HG03135 (cell line): ENCODE measurements around the gene ZNF595.
"Not testable (repeated sequence)": the region's sequence is repeated elsewhere in the genome, so short reads cannot be mapped to it uniquely, and the experiment has no call there.

Experiments used
- ATAC-seq: cut with Tn5 transposase; IDR thresholded peaks from one replicate; pipeline ENCODE4 v1.9.1; 2021; ENCODE audit warnings: mild to moderate bottlenecking, moderate library complexity; ENCODE audit not compliant: unreplicated experiment

Gene ZNF595

DNA sequence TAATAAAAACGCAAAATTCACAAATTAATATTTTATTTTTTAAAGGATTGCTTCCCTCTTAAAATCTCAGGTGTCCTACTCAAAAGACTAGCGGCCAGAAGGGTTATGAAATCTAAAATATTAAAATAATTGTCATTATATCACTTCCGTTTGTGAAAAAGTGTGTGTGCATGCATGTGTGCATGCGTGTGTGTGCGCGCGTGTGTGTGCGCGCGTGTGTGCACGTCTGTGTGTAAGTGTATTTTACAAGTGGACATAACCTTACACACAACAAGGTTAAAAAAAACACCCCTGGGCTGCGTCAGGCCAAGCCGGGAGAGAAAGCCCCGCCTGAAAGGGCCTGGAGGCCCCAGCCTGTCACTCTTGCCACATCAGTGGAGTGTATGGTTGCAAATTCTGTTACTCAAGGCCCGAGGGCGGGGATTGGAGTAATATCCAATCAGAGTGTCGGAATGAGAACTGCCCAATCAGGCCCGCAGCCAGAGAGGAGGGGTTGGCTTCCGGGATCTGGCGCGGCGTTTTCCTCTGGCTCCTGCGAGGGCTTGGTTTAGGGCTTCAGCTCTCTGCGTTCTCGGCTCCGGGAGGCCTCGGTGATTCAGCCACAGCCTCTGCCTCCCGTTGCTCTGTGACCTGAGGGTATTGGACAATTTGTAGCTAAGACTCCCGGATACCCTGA lies at the start of gene ZNF595:
TSS of gene ZNF595 (plus strand) at position 518 of the 676 bp plus-strand sequence. CDS start 168 bp downstream, outside the sequence.
- not testable (repeated sequence) for ATAC-seq

DNA sequence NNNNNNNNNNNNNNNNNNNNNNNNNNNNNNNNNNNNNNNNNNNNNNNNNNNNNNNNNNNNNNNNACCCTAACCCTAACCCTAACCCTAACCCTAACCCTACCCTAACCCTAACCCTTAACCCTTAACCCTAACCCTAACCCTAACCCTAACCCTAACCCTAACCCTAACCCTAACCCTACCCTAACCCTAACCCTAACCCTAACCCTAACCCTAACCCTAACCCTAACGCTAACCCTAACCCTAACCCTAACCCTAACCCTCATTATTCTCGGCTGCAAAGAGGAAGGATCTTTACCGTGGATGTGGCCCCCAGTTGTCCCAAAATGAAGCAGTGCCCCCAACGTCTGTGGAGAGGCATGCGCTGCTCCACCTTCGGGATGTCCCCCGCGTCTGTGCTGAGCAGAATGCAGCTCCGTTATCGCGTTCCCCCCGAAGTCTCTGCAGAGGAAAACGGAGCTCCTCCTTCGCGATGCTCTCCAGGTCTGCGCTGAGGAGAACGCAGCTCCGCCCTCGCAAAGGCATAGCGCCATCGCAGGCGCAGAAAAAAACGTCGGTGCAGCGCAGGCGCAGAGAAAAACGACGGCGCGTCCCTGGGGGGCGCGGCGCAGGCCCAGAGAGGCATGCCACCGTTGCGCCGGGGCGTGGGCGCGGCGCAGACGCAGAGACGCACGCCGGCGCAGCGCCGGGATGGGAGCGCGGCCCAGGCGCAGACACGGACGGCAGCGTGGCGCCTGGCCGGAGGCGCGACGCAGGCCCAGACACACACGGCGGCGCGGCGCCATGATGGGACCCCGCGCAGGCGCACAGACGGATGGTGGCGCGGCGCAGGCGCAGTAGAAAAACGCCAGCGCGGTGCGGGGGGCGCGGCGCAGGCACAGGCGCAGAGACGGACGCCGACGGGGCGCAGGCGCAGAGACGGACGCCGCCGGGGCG lies 42.9 kb upstream of the ZNF595 start:
- not testable (repeated sequence) for ATAC-seq

DNA sequence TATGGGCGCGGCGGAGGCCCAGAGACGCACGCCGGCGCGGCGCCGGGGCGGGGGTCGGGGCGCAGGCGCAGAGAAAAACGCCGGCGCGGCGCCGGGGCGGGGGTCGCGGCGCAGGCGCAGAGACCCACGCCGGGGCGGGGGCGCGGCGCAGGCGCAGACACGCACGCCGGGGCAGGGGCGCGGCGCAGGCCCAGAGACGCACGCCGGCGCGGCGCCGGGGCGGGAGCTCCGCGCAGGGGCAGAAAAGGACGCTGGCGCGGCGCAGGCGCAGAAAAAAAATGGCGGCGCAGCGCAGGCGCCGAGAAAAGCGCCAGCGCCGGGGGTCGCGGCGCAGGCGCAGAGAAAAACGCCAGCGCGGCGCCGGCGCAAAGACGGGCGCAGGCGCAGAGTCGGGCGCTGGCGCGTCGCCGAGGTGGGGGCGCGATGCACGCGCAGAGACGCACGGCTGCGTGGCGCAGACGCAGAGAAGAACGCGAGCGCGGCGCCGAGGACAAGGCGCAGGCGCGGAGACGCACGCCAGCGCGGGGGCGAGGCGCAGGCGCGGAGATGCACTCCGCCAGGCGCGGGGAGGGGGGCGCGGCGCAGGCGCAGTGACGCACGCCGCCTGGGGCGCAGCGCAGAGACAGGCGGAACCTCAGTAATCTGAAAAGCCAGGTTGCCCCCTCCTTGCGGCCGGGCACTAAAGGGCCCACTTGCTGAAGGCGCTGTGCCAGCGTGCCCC lies 41.9 kb upstream of the ZNF595 start:
- ATAC-seq: not testable (repeated sequence)

DNA sequence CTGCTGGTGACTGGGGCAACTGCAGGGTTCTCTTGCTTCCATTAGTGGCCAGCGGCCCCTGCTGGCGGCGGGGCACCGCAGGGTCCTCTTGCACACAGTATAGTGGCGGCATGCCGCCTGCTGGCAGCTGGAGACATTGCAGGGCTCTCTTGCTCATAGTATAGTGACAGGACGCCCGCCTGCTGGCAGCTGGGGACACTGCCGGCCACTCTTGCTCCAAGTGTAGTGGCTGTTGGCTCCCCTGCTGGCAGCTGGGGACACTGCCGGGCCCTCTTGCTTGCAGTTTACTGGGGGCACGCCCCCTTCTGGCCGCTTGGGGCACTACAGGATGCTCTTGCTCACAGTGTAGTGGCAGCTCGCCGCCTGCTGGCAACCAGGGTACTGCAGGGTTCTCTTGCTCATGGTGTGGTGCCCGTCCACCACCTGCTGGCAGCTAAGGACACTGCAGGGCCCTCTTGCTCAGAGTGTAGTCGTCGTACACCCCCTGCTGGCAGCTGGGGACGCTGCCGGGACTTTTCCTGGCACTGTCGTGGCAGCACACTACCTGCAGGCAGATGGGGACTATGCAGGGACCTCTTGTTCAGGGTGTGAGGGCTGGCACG lies 41.2 kb upstream of the ZNF595 start:
- ATAC-seq: peak; percentile 80

DNA sequence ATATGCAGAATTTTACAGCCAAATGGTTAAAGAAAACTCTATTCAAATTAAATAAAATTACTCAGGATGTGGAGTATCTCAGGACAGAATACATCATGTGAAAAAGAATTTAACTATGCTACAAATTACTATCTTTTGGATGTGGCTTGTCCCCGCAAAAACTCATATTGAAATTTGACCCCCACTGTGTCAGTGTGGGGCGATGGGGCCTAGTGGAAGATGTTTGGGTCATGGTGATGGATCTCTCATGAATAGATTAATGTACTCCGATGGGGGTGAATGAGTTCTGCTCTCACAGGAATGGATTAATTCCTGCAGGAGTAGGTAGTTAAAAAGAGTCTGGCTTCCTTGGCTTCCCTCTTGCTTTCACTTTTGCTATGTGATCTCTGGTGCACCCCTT lies 35.0 kb upstream of the ZNF595 start:
- ATAC-seq: not testable (repeated sequence)

DNA sequence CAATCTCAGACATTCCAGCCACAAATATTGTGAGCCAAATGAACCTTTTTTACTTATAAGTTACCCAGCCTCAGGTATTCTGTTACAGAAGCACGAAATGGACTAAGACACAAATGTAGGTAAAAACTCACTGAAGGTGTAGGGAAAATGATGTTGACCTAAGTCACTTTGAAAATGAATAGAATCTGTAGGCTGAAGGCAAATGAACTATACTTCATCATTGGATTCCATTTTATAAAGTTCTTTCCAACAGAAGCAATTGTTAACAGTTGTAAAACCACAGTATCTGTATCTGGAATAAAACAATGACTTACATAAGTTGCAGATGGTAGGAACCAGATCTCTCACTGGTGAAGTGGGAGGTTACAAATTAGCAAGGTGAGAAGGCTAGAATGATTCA lies 34.5 kb upstream of the ZNF595 start:
- ATAC-seq: not testable (repeated sequence)

DNA sequence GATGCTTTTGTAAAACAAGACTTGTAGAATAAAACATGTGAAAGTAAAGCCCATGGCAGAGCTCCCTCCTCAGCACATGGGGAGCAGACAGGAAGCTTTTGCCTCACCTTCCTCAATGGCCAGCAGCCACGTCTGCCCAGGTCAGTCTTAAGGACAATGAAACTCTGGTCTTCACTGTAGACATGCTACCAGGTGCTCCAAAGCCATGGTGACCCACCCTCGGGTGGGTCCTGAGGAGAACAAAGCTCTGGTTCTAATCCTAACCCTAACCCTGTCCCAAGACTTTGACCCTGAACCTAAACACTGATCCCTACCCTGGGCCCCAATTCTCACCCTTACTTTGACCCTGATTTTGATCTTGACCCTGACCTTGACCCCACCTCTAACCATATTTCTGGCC lies 30.2 kb upstream of the ZNF595 start:
- not testable (repeated sequence) for ATAC-seq

GRCh38 chr4:24359-24758 lies 28.8 kb upstream of the ZNF595 start:
- ATAC-seq: not testable (repeated sequence)

GRCh38 chr4:27501-27900 lies 25.6 kb upstream of the ZNF595 start:
- ATAC-seq: not testable (repeated sequence)

DNA sequence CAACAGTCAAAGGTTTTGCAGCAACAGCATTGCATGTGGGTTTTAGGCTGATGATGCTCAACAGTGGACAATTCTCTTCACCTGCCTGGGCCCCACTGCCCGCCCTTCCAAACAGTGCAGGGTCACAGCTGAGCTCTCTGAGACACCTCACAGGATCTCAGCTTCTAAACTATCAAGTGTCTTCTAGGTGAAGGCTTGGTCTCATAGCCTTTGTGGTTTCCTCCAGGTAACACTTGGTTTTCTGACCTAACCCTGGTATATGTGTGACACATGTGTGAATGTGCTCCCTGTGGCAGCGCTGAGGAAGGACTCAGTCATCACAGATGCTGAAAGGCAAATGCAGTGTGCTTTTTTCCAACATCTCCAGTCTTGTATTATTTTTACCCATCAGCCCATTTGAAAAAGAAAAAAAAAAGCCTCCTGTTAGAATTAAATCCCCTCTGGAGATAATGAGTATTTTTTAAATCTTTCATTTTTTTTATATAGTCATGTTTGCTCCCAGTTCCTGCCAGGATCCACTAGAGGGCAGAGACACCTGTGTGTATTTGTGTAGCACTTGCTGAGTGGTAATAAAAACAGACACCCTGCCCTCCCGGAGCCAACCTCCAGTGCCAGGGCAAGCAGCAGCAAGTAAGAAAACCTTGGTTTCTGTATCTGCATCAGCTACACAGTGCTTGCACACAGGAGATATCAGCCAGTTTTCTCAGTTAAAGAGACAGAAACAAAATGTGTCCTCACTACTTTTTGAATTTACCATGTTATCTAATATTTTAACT lies 24.2 kb upstream of the ZNF595 start:
- not testable (repeated sequence) for ATAC-seq

DNA sequence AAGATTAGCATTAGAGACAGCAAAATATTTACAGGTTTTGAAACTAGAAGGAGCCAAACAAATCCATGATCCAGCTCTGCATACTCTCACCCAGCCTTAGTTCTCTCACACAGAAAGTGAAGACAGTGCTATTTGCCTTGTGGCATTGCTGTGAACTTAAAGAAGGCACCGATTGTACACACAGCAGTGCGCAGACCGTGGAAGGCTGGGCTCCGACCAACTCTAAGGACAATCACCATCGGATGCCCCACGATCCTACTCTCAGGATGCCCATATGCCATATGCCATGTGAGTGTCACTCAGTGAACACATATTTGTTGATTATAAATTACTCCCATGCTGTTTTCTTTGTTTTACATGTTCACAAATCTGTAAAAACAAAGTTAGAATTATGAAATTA lies 19.8 kb upstream of the ZNF595 start:
- not testable (repeated sequence) for ATAC-seq

DNA sequence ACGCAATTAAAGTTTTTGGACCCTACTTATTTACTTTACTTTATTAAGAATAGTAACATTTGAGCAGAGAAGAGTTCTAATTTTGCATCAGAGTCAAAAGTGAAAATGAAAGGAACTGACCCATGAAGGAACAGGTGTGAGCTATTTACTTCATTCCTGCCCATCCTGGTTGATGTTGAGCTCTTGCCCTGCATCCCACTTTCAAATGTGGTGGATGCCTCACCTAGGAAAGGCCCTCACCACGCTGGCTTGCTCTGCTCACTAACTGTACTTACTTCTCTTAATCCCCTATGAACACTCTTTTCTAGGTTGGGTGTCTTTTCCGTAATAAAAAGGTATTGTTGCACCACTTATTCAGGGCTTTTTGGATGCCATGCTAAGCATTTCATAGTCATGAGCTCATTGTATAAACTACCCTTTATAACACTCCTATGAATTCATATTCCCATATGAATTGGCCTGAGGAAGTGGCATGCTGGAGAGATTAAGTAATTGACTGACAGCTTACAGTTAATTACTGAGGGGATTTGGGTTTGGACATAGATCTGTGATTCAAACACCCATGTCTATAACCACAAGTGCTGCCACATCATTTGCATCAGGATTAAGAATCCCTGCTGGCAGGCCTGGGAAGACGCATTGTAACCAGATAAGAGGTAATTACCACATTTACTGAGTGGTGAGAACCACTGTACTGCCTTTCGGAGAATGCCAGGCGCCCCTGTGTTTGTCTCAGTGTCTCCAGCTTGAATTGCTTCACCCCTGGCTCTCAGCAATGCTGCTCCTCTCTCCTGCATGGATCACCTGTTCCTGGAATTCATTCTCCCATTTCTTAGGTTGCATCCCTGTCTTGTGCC lies 16.3 kb upstream of the ZNF595 start:
- ATAC-seq: not testable (repeated sequence)

DNA sequence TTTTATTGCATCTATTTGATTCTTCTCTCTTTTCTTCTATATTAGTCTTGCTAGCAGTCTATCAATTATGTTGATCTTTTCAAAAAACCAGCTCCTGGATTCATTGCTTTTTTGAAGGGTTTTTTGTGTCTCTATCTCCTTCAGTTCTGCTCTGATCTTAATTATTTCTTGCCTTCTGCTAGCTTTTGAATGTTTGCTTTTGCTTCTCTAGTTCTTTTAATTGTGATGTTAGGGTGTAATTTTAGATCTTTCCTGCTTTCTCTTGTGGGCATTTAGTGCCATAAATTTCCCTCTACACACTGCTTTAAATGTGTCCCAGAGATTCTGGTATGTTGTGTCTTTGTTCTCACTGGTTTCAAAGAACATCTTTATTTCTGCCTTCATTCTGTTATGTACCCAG lies 14.9 kb upstream of the ZNF595 start:
- not testable (repeated sequence) for ATAC-seq

DNA sequence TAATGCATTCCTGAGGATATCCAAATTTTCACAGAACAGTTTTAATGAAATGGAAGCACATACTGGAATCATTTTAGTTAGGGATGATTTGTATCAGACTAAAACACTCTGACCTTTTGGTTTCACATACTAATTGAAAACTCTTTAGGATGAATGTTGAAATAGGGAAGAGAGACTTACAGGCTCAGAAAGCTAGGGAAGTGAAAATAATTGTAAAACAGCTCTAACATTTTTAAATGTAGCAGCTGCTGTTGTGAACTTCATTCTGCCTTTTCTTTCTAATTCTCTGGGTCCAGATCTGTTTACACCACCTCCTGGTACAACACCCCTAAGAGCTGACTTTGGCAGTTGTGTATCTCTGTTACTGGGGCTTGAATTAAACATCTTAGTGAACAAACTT lies 9.7 kb upstream of the ZNF595 start:
- not testable (repeated sequence) for ATAC-seq

DNA sequence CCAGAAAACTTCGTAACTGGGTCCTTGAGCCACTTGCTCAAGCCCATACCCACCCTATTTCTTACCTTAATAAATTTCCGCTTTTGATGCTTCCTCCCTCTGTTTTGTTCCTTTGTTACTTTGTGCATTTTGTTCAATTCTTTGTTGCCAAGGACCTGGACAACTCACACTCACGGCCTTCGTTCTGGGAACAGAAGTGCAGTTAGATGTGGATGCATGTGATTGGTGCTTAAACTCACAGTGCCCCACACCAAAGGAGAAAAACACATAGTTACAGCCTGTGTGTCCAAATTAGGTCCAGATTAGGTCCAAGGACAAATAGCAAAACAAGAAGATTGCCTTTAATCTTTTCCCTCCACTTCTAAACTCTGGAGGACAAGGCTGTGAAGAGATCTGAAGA lies 1.9 kb upstream of the ZNF595 start:
- ATAC-seq: peak; percentile 18

DNA sequence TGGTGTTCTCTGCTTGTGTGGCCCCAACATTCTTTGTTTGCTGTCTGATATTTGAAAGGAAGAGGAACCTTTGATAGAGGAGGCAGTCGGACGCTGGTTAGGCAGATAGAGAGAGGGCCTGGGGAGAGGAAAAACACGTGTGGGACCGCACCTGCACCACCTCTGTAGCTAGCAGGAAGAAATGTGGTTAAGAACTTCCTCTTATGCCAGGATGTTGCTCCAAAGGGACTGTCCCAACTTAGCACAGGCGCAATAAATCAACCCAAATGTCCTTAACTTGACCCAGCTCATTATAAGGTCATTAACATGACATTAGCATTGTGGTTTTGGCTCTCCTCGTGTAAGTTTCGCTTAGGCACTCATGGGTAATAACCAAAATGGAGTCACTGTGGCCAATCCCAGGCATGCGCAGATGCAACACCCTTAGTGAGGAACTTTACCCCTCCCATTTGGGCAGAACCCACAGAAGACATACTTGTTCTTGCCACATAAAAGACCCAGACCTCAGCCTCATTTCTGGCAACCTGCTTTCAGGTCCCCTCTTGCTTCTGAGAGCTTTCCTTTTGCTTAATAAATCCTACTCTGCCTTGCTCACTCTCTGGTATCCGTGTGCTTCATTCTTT lies 1.4 kb upstream of the ZNF595 start:
- ATAC-seq: peak; percentile 57

GRCh38 chr4:53521-53920 lies 400 bp downstream of the ZNF595 start:
- ATAC-seq: not testable (repeated sequence)

DNA sequence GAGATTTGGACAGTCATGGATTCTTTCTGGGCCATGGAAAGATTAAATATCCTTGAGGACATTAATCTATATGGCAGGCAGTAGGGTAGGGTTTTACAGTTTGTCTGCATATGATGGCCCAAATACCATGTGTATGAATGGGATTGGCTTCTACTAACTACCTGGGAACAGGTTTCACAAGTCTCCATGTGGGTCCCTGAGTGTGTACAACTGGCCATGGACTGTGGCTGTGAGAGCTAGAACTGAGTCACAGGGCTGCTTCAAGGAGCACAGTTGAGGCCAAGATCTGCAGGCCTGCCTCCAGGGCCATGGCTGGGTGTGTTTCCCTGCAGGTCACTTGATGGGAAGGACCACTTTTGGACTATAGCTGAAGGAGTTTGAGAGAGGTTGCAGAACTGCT lies 11.6 kb downstream of the ZNF595 start:
- not testable (repeated sequence) for ATAC-seq

- ATAC-seq: no peak
These were observed 18.7 kb downstream of the ZNF595 start for GRCh38 chr4:71830-72229.
